GM21576 (cell line): ENCODE data around the gene RNF167.
A peak's percentile ranks its signal among the peaks of the same experiment; 100 is the strongest.

Experiments used
- ATAC-seq: cut with Tn5 transposase; IDR thresholded peaks from one replicate; pipeline ENCODE4 v1.9.1; 2021; ENCODE audit warnings: mild to moderate bottlenecking, moderate library complexity; ENCODE audit not compliant: unreplicated experiment

RNF167 gene

DNA sequence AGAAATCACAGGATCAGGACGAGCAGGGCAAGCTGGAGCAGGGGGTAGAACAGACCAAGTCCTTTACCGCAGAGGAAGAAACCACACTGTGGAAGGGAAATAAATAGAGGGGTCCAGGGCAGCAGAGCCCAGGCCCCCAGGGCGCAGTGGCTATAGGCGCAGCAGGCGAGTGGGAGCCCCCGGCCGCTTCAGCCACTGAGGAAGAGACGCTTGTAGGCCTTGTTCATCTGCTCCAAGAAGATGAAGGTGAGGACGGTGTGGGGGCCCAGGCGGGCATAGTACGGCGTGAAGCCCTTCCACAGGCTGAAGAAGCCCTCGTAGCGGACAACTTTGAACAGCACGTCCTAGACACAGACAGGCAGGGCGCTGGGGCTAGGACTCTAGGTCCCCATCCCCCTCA lies 2.5 kb upstream of the RNF167 start:
- no peak for ATAC-seq

GRCh38 chr17:4938069-4938491 lies 2.0 kb upstream of the RNF167 start:
- ATAC-seq = no peak

- no peak for ATAC-seq
Measured at GRCh38 chr17:4938688-4939545, 1.2 kb upstream of the RNF167 start.

DNA sequence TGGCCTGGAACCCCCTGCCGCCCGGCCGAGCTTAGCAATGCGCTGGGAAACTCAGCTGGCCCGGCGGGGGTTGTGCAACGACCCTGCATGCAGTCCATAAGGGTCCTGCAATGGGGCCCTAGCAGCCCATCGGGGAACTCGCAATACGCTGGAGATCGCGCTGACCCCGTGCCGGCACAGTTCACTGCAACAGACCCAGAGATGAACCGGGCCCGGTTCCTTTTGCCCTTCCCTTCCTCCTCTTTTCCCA lies 597 bp upstream of the RNF167 start:
- ATAC-seq = no peak

DNA sequence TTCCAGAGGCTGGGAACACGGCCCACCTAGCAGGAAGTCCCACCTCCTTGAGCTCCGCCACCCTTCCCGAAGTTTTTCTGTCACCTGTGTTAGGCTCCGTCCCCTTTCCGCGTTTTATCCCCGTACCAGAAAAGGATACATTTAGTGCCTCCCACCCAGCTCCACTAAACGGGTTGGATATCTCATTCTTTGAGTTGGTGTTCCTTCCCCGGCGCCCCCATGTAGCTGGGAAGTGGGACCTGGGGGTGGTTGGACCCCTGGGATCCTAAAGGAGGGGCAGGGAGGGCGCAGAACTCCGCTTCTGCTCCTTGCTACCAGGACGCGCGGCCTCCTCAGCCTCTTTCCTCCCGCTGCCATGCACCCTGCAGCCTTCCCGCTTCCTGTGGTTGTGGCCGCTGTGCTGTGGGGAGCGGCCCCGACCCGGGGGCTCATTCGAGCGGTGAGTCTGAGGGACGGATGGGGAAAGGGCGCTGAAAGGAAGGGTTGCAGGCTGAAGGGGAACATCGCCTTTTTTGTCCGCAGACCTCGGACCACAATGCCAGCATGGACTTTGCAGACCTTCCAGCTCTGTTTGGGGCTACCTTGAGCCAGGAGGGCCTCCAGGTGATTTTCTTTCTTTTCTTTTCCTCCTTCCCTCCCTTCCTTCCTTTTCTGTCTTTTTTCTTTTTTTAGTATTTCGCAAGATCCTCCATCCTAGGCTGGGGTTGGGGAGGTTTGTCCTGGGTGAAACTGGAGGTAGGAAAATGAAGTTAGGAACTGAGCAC lies 669 bp downstream of the RNF167 start:
- ATAC-seq = no peak

DNA sequence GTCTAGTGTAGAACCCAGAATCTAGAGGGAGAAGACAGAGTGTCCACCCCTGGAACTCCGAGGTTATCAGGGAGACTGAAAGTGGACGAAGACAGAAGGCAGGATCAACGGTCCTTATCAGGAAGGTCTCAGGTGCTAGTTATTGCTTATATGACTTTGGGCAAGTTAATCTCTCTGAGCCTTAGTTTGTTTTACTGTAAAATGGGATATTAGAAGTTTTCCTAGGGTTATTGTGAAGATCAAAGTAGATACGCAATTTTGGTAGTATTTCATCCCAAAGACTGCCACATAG lies 1.2 kb downstream of the RNF167 start:
- ATAC-seq = no peak

- no peak for ATAC-seq
Measured at GRCh38 chr17:4942760-4943508, 2.9 kb downstream of the RNF167 start.

DNA sequence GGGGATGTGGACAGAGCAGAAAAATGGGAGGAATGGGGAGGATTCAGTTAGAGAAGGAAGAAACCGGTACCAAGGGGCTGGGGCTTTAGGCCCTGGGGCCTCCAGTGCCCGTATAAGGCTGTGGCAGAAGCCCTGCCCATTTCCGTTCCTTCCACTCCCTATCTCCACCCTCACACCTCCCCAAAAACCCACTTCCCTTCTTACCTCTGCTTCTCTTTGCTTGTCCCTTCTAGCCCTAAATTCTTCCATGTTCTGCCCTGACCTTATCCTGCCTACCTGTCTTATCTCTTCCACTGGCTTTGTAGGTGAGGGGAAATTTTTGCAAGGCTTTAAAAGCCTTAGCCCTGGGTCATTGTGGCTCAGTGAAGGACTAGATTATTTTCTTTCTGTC lies 4.1 kb downstream of the RNF167 start:
- no peak for ATAC-seq

GRCh38 chr17:4944554-4945175 lies 4.6 kb downstream of the RNF167 start:
- no peak for ATAC-seq

DNA sequence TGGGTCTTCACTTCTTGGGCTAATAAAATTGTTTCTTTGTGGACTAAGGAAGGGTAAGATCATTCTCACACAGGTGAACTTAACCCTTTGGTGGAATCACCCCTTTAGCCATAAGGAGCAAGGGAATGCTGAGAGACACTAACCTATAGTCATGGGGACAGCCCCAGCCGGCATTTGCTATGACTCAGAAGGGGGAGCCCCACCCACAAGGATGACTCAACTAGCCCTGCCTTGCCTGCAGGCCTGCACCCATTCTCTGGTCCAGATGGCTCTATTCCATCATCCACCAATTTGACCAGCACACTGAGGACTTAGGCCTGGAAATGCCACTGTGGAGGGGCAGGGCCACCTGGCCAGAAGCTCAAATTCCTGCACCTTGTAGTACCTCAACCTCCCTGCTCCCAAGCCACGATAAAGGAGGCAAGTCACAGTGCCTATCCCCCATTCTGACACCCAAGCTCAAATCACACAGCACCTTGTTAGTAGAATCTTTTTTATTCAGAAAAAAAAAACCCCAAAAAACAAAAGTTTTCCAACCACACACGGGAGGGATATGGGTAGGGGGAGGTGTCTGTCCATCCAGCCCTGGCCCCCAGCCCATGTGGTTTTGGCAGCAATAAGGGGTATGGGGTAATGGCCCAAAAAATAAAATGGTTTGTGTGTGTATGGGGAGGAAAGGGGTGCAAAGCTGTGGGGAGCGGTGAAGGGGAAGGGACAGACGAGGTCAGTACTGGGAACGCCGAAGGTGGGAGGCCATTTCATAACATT lies 5.3 kb downstream of the RNF167 start:
- no peak for ATAC-seq

DNA sequence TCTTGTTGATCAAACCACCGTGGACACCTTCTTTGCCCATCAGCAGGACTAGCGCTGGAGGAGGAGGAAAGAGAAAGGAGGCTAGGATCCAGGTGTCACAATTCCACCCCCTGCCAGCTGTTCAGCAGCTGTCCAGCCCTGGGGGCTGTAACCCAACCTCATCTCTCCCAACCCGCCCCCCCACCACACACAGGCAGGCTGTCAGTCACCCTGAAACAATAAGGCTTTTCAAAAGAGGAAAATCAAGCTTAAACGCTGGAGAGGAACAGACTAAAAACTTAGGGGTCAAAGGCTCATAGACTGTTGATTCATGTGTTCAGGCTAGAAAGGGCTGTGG lies 5.8 kb downstream of the RNF167 start:
- no peak for ATAC-seq

- no peak for ATAC-seq
Measured at GRCh38 chr17:4946312-4946976, 6.4 kb downstream of the RNF167 start.

DNA sequence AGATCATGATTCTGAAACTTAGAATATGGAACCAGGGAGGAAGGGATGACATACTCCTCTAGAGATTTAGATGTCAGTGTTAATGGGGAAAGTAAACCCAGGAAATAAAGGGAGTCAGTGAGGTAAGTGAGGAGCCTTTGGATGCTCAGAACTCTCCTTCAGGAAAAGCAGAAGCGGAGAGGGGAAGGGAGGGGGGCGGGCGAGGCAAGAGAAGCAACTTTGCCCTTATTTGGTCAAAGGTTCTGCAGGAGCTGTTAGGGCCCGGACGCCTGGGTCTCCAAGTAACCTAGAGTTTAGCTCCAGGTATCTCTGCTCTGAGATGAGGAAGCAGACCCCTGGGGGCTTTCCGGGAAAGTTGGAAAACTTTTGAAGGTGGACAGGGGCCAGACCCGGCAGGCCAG lies 6.9 kb downstream of the RNF167 start:
- no peak for ATAC-seq

DNA sequence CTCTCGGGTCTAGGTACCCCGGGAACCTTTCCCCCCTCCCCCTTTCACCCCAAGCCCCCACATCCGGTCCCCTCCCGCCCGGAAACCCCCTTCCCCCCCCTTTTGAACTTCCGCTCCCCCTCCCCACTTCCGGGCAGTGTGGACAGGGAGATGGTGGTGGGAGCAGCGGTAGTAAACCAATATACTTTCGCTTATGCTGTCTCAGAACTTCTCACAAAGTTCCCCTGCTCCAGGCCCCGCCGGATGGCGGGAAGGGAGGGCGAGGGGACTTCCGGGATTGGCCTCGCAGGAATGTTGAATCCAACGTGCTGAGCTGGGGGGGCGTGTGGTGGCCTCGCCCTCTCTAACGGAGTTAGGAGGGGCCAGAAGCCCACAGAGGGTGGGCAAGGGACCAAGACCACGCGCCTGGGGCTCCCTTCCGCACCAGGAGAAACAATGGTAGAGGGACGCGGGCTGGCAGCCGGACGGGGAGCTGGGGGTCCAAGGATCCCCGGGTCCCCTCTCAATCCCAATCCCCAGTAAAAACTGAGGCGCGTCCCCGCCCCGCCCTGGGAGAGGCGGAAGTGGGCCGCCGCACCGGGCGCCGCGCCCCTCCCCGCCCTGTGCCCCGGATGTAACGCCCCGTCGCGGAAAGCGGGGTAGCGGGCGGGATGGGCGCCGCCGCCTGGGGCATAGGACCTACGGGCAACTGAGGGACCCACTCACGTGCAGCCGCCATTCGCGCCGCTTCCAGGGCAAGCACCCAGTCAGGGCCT lies 7.5 kb downstream of the RNF167 start:
- no peak for ATAC-seq

DNA sequence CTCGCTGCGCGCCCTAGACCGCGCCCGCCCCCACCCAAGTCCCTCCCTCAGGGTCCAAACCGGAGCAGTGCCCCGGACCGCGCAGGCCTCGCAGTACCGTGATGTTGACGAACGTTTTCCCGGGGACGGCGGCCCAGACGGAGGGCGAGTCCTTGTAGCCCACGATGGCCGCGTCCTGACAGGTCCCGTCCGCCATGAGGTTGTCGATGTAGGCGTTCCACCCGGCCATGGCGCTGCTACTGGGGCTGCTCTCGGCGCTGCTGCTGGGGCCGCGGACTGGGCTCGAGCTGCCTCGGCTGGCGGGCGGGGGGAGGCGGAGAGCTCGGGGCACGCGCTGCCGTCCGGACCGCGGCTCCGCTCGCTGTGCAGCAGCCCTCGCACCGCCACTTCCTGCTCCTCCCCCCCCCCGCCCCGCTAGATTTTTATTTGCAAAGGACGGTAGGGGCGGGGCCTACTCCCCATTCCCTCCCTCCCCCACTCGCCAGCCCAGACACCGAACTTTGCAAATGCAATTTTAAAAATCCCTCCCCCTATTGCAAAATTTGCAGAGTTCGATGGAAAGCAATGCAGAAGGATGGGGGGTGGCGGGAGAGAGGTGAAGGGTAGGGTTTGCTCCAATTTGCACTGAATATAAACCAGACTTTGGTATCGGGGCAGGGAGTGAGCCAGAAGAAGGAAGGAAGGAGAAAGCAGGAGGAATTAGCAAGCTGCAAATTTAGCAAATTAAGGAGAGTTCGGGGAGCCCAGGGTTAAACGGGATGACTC lies 8.3 kb downstream of the RNF167 start, which contains the start of gene PFN1:
TSS of gene PFN1 (minus strand) at position 365 of the 765 bp plus-strand sequence. CDS start at position 229, 136 bp downstream.
- ATAC-seq = peak; percentile 11

- peak; percentile 35 for ATAC-seq
Measured at GRCh38 chr17:4948931-4949320, 8.9 kb downstream of the RNF167 start.

GRCh38 chr17:4949321-4950074 lies 9.4 kb downstream of the RNF167 start:
- ATAC-seq = peak; percentile 26
